ENCODE data around the gene TBC1D7.

Gene TBC1D7

DNA sequence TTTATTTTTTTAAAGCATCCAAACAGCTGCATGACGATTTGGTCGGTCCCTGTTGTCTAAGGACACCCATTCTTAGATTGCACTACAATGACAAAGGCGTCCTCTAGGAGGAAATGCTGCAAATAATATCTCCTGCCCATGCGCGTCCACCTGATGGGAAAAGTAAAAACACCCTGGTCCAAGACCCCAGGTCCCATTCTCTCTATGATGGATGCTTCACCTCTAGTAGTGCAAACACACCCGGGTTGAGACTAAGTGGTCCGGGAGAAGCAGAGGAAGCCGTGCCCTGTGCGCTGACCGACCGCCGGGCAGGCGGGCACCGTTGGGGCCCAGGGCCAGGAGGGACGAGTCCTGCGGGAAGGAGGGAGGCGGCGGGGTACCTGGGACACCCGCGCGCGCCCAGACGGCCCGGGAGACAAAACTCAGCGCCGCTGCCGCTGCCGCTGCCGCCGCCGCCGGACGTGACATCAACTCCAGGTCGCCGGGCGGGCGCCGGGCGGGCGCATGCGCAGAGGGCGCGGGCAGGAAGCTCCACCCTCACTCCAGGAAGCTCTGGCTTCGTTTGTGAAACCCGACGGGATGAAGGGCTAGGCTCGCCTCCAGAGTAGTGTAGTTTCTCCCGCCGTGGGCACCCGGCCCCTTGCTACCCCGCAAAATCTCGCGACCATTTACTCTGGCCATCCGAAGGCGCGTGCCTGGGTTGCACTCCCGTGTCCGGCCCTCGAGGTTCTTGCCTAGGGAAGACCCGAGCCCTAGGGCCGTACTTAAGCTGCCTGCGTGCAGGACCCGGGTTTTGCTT is at the start of gene TBC1D7:
Gene TBC1D7, minus strand, starts transcription at position 462 of the 799 bp plus-strand sequence. CDS start 1,639 bp downstream, outside the sequence.
- peaks cover 0 to 11% of the 10 kb centered on the region in 2 donors for H3K36me3 ChIP-seq (ENCODE audit: control insufficient read depth in 2 of 2, insufficient read depth in 2 of 2, low read length in 2 of 2)
- H3K4me1 ChIP-seq (ENCODE audit: control insufficient read depth in 2 of 2, insufficient read depth in 2 of 2, low read length in 2 of 2), result peaks cover 0 to 7% of the 10 kb centered on the region in 2 donors
- peak within 1 kb of the TSS; percentile 97 for H3K4me3 ChIP-seq (ENCODE audit: low read length in 2 of 2)
- H3K27ac ChIP-seq (ENCODE audit: low read depth in 2 of 2, low read length in 2 of 2), result peak within 1 kb of the TSS; percentile 95 to 98
- no peaks in the 10 kb centered on the region for H3K9me3 ChIP-seq (ENCODE audit: control insufficient read depth in 2 of 2, low read length in 2 of 2)
- peak within 1 kb of the TSS; percentile 94 to 98 for H3K9ac ChIP-seq (ENCODE audit: low read depth in 1 of 2, low read length in 2 of 2)
- H3K27me3 ChIP-seq (ENCODE audit: control insufficient read depth in 2 of 2, insufficient read depth in 2 of 2, low read length in 2 of 2), result no peaks in the 10 kb centered on the region

- Histone ChIP-seq H3K36me3 (ENCODE audit: control insufficient read depth in 2 of 2, insufficient read depth in 2 of 2, low read length in 2 of 2) (no peaks in the 10 kb centered on the region), H3K27ac (ENCODE audit: low read depth in 2 of 2, low read length in 2 of 2) (no peak overlapping the region), H3K9ac (ENCODE audit: low read depth in 1 of 2, low read length in 2 of 2) (no peak overlapping the region), H3K9me3 (ENCODE audit: control insufficient read depth in 2 of 2, low read length in 2 of 2) (no peaks in the 10 kb centered on the region), H3K4me1 (ENCODE audit: control insufficient read depth in 2 of 2, insufficient read depth in 2 of 2, low read length in 2 of 2) (peaks cover 30 to 32% of the 10 kb centered on the region in 2 donors), H3K27me3 (ENCODE audit: control insufficient read depth in 2 of 2, insufficient read depth in 2 of 2, low read length in 2 of 2) (no peaks in the 10 kb centered on the region), H3K4me3 (ENCODE audit: low read length in 2 of 2) (no peak overlapping the region)
Observed at GRCh38 chr6:13377054-13377758, 48.9 kb upstream of the TBC1D7 start.

DNA sequence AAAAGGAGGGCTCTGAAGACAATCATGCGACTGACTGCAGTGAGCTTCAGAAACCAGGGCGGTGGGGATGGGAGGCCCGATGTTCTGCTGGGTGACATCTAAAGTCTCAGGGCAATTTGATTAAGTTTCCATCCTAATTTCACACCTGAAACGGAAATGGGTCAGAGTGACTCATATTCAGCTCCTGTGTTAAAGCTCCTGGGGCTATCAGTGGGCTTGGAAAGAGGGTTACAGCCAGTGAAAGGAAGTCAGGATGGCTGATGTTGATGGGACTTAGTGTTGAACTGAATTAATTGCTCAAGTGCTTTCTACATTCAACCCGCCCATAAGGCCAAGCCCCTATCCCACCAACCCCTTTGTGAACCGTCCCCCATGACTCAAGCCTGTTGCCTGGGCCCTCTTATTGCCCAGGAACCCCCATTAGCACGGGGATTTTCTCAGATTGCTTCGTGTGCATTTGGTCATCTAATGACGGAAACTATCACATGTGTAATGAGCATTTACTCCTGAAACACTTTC is 47.1 kb upstream of the TBC1D7 start:
- Histone ChIP-seq H3K4me1 (ENCODE audit: control insufficient read depth in 2 of 2, insufficient read depth in 2 of 2, low read length in 2 of 2) (peaks cover 22 to 23% of the 10 kb centered on the region in 2 donors), H3K4me3 (ENCODE audit: low read length in 2 of 2) (no peak overlapping the region), H3K9me3 (ENCODE audit: control insufficient read depth in 2 of 2, low read length in 2 of 2) (no peaks in the 10 kb centered on the region), H3K36me3 (ENCODE audit: control insufficient read depth in 2 of 2, insufficient read depth in 2 of 2, low read length in 2 of 2) (no peaks in the 10 kb centered on the region), H3K9ac (ENCODE audit: low read depth in 1 of 2, low read length in 2 of 2) (no peak overlapping the region), H3K27ac (ENCODE audit: low read depth in 2 of 2, low read length in 2 of 2) (no peak overlapping the region), H3K27me3 (ENCODE audit: control insufficient read depth in 2 of 2, insufficient read depth in 2 of 2, low read length in 2 of 2) (no peaks in the 10 kb centered on the region)

DNA sequence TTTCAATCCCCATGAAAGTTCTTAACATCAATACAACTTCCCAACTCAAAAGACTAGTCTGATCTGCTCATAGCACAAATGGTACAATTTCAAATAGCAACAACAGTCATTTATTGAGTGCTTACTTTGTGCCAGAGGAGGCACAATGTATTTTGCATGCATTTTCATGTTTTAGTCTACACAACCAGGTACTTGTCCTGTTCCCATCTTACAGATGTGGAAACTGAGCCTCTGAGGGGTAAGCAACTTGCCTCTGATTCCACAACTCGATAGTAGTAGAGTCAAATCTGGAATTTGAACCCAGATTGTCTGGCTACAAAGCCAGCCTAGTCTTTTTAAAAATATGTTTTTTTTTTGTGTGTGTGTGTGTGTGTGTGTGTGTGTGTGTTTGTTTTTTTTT is 45.6 kb upstream of the TBC1D7 start:
- no peaks in the 10 kb centered on the region for H3K9me3 ChIP-seq (ENCODE audit: control insufficient read depth in 2 of 2, low read length in 2 of 2)
- no peak overlapping the region for H3K9ac ChIP-seq (ENCODE audit: low read depth in 1 of 2, low read length in 2 of 2)
- H3K4me1 ChIP-seq (ENCODE audit: control insufficient read depth in 2 of 2, insufficient read depth in 2 of 2, low read length in 2 of 2), result peaks cover 7 to 8% of the 10 kb centered on the region in 2 donors
- no peak overlapping the region for H3K27ac ChIP-seq (ENCODE audit: low read depth in 2 of 2, low read length in 2 of 2)
- H3K4me3 ChIP-seq (ENCODE audit: low read length in 2 of 2), result no peak overlapping the region
- H3K36me3 ChIP-seq (ENCODE audit: control insufficient read depth in 2 of 2, insufficient read depth in 2 of 2, low read length in 2 of 2), result no peaks in the 10 kb centered on the region
- H3K27me3 ChIP-seq (ENCODE audit: control insufficient read depth in 2 of 2, insufficient read depth in 2 of 2, low read length in 2 of 2), result no peaks in the 10 kb centered on the region

DNA sequence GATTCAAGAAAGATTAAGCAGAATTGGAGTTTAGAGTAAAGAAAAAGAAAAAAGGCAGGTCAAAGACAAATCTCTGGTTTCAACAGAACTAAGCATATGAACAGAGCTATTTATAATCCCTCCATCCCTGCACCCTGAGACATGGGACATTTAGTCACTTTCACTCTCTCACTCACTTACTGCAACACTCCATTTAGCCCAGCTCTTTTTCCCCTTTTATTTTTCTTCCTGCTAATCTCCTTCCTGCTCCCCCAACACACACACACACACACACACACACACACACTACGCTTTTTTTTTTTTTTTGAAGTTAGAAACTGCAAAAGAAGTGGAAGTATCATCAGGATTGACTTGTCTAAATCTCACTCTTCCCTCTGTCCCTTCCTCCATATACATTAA is 45.1 kb upstream of the TBC1D7 start:
- Histone ChIP-seq H3K36me3 (ENCODE audit: control insufficient read depth in 2 of 2, insufficient read depth in 2 of 2, low read length in 2 of 2) (no peaks in the 10 kb centered on the region), H3K9me3 (ENCODE audit: control insufficient read depth in 2 of 2, low read length in 2 of 2) (no peaks in the 10 kb centered on the region), H3K4me3 (ENCODE audit: low read length in 2 of 2) (no peak overlapping the region), H3K4me1 (ENCODE audit: control insufficient read depth in 2 of 2, insufficient read depth in 2 of 2, low read length in 2 of 2) (peaks cover 3% of the 10 kb centered on the region in 2 donors), H3K27ac (ENCODE audit: low read depth in 2 of 2, low read length in 2 of 2) (no peak overlapping the region), H3K27me3 (ENCODE audit: control insufficient read depth in 2 of 2, insufficient read depth in 2 of 2, low read length in 2 of 2) (no peaks in the 10 kb centered on the region), H3K9ac (ENCODE audit: low read depth in 1 of 2, low read length in 2 of 2) (no peak overlapping the region)

- no peaks in the 10 kb centered on the region for H3K27me3 ChIP-seq (ENCODE audit: control insufficient read depth in 2 of 2, insufficient read depth in 2 of 2, low read length in 2 of 2)
- no peaks in the 10 kb centered on the region for H3K9me3 ChIP-seq (ENCODE audit: control insufficient read depth in 2 of 2, low read length in 2 of 2)
- H3K9ac ChIP-seq (ENCODE audit: low read depth in 1 of 2, low read length in 2 of 2), result no peak overlapping the region
- H3K36me3 ChIP-seq (ENCODE audit: control insufficient read depth in 2 of 2, insufficient read depth in 2 of 2, low read length in 2 of 2), result no peaks in the 10 kb centered on the region
- H3K4me1 ChIP-seq (ENCODE audit: control insufficient read depth in 2 of 2, insufficient read depth in 2 of 2, low read length in 2 of 2), result no peaks in the 10 kb centered on the region
- H3K4me3 ChIP-seq (ENCODE audit: low read length in 2 of 2), result no peak overlapping the region
- H3K27ac ChIP-seq (ENCODE audit: low read depth in 2 of 2, low read length in 2 of 2), result no peak overlapping the region
Observed at GRCh38 chr6:13372688-13373487, 44.6 kb upstream of the TBC1D7 start.

DNA sequence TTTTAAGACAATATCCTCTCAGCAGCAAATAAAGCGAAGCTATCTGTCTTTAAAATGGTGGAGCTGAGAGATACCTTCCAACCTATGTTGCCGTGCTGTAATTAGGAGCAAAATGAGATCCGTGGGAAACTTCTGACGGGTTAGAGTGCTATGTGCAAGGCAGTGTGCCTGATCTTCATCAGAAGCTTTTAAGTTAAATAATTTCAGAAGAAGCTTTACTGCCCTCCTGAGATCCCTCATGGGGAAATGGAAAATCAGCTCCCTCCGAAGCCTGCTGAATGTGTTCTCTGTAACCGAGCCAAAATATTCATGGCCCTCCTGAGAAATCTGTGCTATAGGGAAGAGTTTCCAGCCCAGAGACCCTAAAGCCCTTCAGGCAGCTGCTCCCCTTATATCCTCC is 43.7 kb upstream of the TBC1D7 start:
- H3K9me3 ChIP-seq (ENCODE audit: control insufficient read depth in 2 of 2, low read length in 2 of 2), result no peaks in the 10 kb centered on the region
- no peaks in the 10 kb centered on the region for H3K4me1 ChIP-seq (ENCODE audit: control insufficient read depth in 2 of 2, insufficient read depth in 2 of 2, low read length in 2 of 2)
- H3K27me3 ChIP-seq (ENCODE audit: control insufficient read depth in 2 of 2, insufficient read depth in 2 of 2, low read length in 2 of 2), result no peaks in the 10 kb centered on the region
- H3K4me3 ChIP-seq (ENCODE audit: low read length in 2 of 2), result no peak overlapping the region
- H3K27ac ChIP-seq (ENCODE audit: low read depth in 2 of 2, low read length in 2 of 2), result no peak overlapping the region
- no peak overlapping the region for H3K9ac ChIP-seq (ENCODE audit: low read depth in 1 of 2, low read length in 2 of 2)
- no peaks in the 10 kb centered on the region for H3K36me3 ChIP-seq (ENCODE audit: control insufficient read depth in 2 of 2, insufficient read depth in 2 of 2, low read length in 2 of 2)

- H3K4me3 ChIP-seq (ENCODE audit: low read length in 2 of 2), result no peak overlapping the region
- H3K27ac ChIP-seq (ENCODE audit: low read depth in 2 of 2, low read length in 2 of 2), result no peak overlapping the region
- no peaks in the 10 kb centered on the region for H3K9me3 ChIP-seq (ENCODE audit: control insufficient read depth in 2 of 2, low read length in 2 of 2)
- no peaks in the 10 kb centered on the region for H3K4me1 ChIP-seq (ENCODE audit: control insufficient read depth in 2 of 2, insufficient read depth in 2 of 2, low read length in 2 of 2)
- H3K9ac ChIP-seq (ENCODE audit: low read depth in 1 of 2, low read length in 2 of 2), result no peak overlapping the region
- no peaks in the 10 kb centered on the region for H3K36me3 ChIP-seq (ENCODE audit: control insufficient read depth in 2 of 2, insufficient read depth in 2 of 2, low read length in 2 of 2)
- no peaks in the 10 kb centered on the region for H3K27me3 ChIP-seq (ENCODE audit: control insufficient read depth in 2 of 2, insufficient read depth in 2 of 2, low read length in 2 of 2)
Observed at GRCh38 chr6:13371421-13372072, 43.2 kb upstream of the TBC1D7 start.

- no peaks in the 10 kb centered on the region for H3K9me3 ChIP-seq (ENCODE audit: control insufficient read depth in 2 of 2, low read length in 2 of 2)
- no peak overlapping the region for H3K27ac ChIP-seq (ENCODE audit: low read depth in 2 of 2, low read length in 2 of 2)
- H3K9ac ChIP-seq (ENCODE audit: low read depth in 1 of 2, low read length in 2 of 2), result no peak overlapping the region
- H3K4me3 ChIP-seq (ENCODE audit: low read length in 2 of 2), result no peak overlapping the region
- no peaks in the 10 kb centered on the region for H3K4me1 ChIP-seq (ENCODE audit: control insufficient read depth in 2 of 2, insufficient read depth in 2 of 2, low read length in 2 of 2)
- H3K36me3 ChIP-seq (ENCODE audit: control insufficient read depth in 2 of 2, insufficient read depth in 2 of 2, low read length in 2 of 2), result no peaks in the 10 kb centered on the region
- no peaks in the 10 kb centered on the region for H3K27me3 ChIP-seq (ENCODE audit: control insufficient read depth in 2 of 2, insufficient read depth in 2 of 2, low read length in 2 of 2)
Observed at GRCh38 chr6:13370623-13371022, 42.3 kb upstream of the TBC1D7 start.

All from mucosa of rectum (tissue), 2 donors.